ENCODE results near the gene BRD1.
"Not testable (repeated sequence)": the region's sequence is repeated elsewhere in the genome, so short reads cannot be mapped to it uniquely, and the experiment has no call there.

BRD1 gene

DNA sequence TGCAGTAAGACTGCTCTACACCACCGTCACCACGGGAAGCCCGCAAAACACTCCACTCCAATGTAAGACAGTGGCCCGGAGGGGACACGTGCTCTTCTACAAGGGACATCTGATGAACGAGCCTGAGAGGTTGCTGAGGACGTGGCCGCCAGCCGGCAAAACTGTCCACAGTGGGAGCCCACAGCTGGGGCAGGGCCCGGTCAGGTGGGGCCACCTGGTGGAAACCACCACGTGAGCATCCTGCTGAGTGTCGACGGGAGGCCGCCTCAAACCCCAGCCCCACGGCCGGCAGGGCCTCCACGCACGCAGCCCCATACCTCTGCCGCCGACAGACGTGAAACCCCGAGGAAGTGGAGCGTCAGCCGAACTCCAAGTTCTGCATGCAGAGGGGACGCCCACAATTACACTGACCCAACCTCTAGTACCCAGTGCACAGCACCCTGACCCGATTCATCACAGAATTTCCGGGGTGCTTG is 42.6 kb downstream of the BRD1 start:
- ChIA-PET CTCF (no interaction called here), POLR2A (no interaction called here)
- TF ChIP-seq HDGF (IDR thresholded peaks at IDR 0.05; ENCODE audit: borderline replicate concordance) (no peak), PKNOX1 (IDR thresholded peaks at IDR 0.05) (no peak), FOXA1 (IDR thresholded peaks at IDR 0.05) (no peak), ELF4 (IDR thresholded peaks at IDR 0.05) (no peak), FOXM1 (IDR thresholded peaks at IDR 0.05; ENCODE audit: borderline replicate concordance) (no peak), SUZ12 (IDR thresholded peaks at IDR 0.05) (no peak), BHLHE40 (IDR thresholded peaks at IDR 0.05; ENCODE audit: borderline replicate concordance) (no peak), L3MBTL2 (conservative IDR thresholded peaks at IDR 0.05) (no peak)
- DNase-seq (ENCODE audit: extremely low spot score) = no peak

GRCh38 chr22:49784630-49784971 is 43.1 kb downstream of the BRD1 start:
- no peak for TF ChIP-seq FOXM1 (IDR thresholded peaks at IDR 0.05; ENCODE audit: borderline replicate concordance)
- no peak for TF ChIP-seq SP1 (IDR thresholded peaks at IDR 0.05)
- TF ChIP-seq L3MBTL2 (conservative IDR thresholded peaks at IDR 0.05) = no peak
- no peak for TF ChIP-seq NFRKB (IDR thresholded peaks at IDR 0.05)
- TF ChIP-seq FOXK2 (IDR thresholded peaks at IDR 0.05) = no peak
- no peak for TF ChIP-seq ARNT (IDR thresholded peaks at IDR 0.05)
- TF ChIP-seq ELF4 (IDR thresholded peaks at IDR 0.05) = no peak
- no peak for TF ChIP-seq TARDBP (IDR thresholded peaks at IDR 0.05)
- no peak for TF ChIP-seq PKNOX1 (IDR thresholded peaks at IDR 0.05)
- TF ChIP-seq CTBP1 (IDR thresholded peaks at IDR 0.05; ENCODE audit: borderline replicate concordance) = no peak
- no peak for TF ChIP-seq LEF1 (IDR thresholded peaks at IDR 0.05; ENCODE audit: borderline replicate concordance)
- no peak for TF ChIP-seq ZNF384 (IDR thresholded peaks at IDR 0.05)
- no peak for TF ChIP-seq BHLHE40 (IDR thresholded peaks at IDR 0.05; ENCODE audit: borderline replicate concordance)
- CTCF ChIA-PET = no interaction called here
- DNase-seq (ENCODE audit: extremely low spot score) = no peak
- POLR2A ChIA-PET = no interaction called here

DNA sequence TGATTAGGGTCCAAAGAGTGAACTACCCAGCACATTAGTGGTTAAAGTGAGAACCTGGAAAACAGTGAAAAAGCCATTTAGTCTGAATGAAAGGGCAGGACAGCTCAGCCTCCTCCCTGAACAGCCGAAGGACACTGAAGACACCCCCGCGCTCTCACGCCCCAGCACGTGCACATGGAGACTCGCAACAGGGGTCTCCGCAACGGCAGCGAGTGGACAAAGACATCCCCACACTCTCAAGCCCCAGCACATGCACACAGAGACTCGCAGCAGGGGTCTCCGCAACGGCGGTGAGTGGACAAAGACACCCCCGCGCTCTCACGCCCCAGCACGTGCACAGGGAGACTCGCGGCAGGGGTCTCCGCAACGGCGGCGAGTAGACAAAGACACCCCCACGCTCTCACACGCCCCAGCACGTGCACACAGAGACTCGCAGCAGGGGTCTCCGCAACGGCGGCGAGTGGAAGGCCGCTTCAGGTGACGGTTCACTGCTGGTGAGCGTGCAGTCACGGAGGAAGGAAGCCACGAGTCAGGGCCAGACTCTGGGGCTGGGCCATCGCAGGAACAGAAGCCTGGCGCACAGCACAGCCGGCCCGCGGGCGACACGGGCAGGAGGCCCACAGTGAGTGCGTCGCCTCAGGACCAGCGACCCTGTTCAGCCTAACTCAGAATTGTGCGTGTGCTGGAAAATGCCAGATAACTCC is 43.6 kb downstream of the BRD1 start:
- CTCF ChIA-PET = no interaction called here
- TF ChIP-seq HDGF (IDR thresholded peaks at IDR 0.05; ENCODE audit: borderline replicate concordance) (no peak), FOXA1 (IDR thresholded peaks at IDR 0.05) (no peak), ARNT (IDR thresholded peaks at IDR 0.05) (no peak), ELF4 (IDR thresholded peaks at IDR 0.05) (no peak)
- POLR2A ChIA-PET = no interaction called here
- DNase-seq (ENCODE audit: extremely low spot score) = no peak

- TF ChIP-seq HDGF (IDR thresholded peaks at IDR 0.05; ENCODE audit: borderline replicate concordance) = no peak
- TF ChIP-seq FOXK2 (IDR thresholded peaks at IDR 0.05) = no peak
- TF ChIP-seq CTBP1 (IDR thresholded peaks at IDR 0.05; ENCODE audit: borderline replicate concordance) = no peak
- no peak for TF ChIP-seq BHLHE40 (IDR thresholded peaks at IDR 0.05; ENCODE audit: borderline replicate concordance)
- no peak for TF ChIP-seq LEF1 (IDR thresholded peaks at IDR 0.05; ENCODE audit: borderline replicate concordance)
- TF ChIP-seq FOXA1 (IDR thresholded peaks at IDR 0.05) = no peak
- POLR2A ChIA-PET = no interaction called here
- DNase-seq (ENCODE audit: extremely low spot score) = no peak
- CTCF ChIA-PET = no interaction called here
These were observed 44.5 kb downstream of the BRD1 start for GRCh38 chr22:49783036-49783746.

- DNase-seq (ENCODE audit: extremely low spot score); CTCF ChIA-PET; POLR2A ChIA-PET: not testable (repeated sequence)
These were observed 45.8 kb downstream of the BRD1 start for GRCh38 chr22:49781886-49782285.

DNA sequence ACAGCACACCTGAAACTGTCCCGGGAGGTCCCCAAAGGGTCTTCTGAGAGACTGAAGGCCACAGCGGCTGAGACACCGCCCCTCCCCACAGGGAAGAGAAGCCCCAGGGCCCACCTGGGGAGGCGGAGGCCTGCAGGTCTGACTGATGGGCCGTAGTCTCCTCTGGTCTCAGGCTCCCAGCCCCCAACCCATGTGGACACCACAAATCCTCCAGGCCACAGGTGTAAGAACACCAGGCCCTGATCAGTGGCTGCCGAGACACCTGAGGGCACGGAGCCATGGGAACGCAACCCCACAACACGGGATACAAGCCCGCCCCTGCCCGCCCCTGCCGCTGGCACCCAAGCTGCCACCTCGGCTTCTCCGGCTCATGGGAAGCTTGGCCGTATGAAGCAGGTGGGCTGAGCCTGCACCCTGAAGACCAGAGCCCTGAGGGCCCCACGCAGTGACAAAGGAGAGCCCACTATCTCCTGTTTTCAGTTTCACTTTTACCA is 46.3 kb downstream of the BRD1 start:
- DNase-seq (ENCODE audit: extremely low spot score) = no peak
- CTCF ChIA-PET = no interaction called here
- TF ChIP-seq NFRKB (IDR thresholded peaks at IDR 0.05) = no peak
- no peak for TF ChIP-seq ARNT (IDR thresholded peaks at IDR 0.05)
- no peak for TF ChIP-seq ZNF384 (IDR thresholded peaks at IDR 0.05)
- TF ChIP-seq L3MBTL2 (conservative IDR thresholded peaks at IDR 0.05) = no peak
- TF ChIP-seq PKNOX1 (IDR thresholded peaks at IDR 0.05) = no peak
- no peak for TF ChIP-seq SP1 (IDR thresholded peaks at IDR 0.05)
- no peak for TF ChIP-seq SUZ12 (IDR thresholded peaks at IDR 0.05)
- TF ChIP-seq LEF1 (IDR thresholded peaks at IDR 0.05; ENCODE audit: borderline replicate concordance) = no peak
- no peak for TF ChIP-seq ELF4 (IDR thresholded peaks at IDR 0.05)
- TF ChIP-seq FOXA1 (IDR thresholded peaks at IDR 0.05) = no peak
- no peak for TF ChIP-seq FOXK2 (IDR thresholded peaks at IDR 0.05)
- POLR2A ChIA-PET = no interaction called here
